ENCODE measurements around the gene CD55. TPM values are rescaled to one million over a fixed set of nuclear protein-coding genes. Genes with fewer than 3 reads are reported as not detected.
"Not testable (repeated sequence)": the region's sequence is repeated elsewhere in the genome, so short reads cannot be mapped to it uniquely, and the experiment has no call there.

Gene CD55
- total RNA-seq, 1 experiment from 2014 or later = 11.5 TPM

DNA sequence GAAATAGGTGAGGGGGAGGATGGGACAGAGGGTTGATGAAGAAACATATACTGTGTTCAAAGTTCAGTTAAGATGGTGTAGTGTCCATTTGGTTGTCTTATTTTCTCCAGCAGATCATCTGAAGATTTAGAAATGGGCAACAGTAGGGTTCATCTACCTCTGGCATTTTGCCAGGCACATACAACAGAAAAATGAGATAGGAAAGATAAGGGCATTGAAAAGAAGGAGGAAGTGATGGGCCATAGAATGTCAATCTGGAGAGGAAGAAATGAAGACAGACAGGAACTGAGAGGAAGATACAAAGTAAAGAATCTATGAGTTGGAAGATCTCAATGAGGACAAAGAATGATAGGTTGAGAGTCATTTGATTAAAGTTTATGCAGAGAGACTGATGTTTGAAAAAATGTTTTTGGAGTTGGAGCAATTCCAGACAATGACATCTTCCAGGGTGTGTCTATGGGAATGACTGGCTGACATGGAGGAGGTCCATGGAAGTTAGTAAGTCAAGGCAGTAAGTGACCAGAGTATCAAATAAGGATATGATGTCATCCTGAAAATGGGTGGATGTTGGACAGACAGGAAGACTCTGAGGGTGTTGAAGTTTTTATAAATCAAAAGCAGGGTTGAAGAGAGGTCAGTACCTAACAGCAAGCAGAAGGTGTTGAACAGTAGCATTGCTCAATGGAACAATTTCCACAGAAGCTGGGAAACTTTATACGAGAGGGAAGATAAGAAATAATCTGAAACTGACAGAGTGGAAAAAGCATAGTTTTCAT, 18.7 kb upstream of the CD55 start:
- in situ Hi-C loops (cut with HindIII; ENCODE audit: low sequenced_read_pairs) = no loop called here
- DNase-seq (ENCODE audit: low spot score) = no peak

DNA sequence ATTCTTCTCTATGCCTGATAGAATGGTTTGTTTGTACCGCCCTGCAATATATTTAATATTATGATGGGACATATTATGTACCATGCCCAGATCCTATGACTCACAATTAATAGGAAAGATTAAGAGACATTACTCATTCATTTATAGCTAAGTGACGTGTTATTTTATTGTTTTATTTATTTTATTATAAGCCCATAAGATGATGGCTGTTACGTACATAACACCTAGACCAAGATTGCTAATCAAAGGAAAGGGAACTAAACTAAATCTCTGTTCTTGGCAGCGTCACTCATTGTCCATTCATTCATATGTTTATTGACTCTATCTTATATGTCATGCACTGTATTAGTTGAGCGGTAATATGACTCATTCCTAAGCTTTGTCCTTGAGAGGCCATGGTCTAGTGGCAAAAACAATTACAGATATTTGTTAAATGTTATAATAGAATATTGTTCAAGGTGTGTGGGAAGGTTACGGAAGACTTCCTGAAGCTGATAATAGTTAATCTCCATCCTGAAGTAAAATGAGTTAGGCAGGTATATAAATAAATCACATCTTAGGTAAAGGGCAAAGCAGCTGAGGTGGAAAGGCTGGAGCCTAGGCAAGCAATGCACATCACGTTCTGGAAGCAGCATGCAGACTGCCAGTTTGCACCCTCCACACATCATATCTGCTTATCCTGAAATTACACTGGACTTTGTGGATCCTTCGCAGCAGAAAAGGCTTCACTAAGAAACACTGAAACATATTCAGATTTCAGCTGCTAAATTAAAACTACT, 16.6 kb upstream of the CD55 start:
- in situ Hi-C loops (cut with HindIII; ENCODE audit: low sequenced_read_pairs) = no loop called here
- no peak for DNase-seq (ENCODE audit: low spot score)

DNA sequence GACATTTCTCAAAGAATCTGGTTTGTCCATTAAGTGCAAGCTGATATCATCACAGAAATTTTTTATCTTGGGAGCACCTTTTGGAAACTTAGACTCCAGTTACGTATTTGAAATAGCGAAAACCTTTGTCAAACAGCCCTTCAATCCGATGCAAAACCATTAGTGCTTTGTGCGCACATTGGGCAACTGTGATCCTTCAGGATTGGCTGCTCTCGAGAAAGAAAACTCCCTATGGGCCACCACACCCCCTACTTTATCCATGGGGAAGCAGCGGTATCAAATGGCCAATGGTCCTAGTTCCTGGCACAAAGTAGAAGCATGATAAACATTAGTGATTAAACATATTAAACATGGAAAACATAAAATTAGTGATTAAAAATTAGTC, 16.0 kb upstream of the CD55 start:
- DNase-seq (ENCODE audit: low spot score) = no peak
- in situ Hi-C loops (cut with HindIII; ENCODE audit: low sequenced_read_pairs) = no loop called here

- in situ Hi-C loops (cut with HindIII; ENCODE audit: low sequenced_read_pairs) = no loop called here
- DNase-seq (ENCODE audit: low spot score) = no peak
These were observed 15.5 kb upstream of the CD55 start for GRCh38 chr1:207306023-207306422.

DNA sequence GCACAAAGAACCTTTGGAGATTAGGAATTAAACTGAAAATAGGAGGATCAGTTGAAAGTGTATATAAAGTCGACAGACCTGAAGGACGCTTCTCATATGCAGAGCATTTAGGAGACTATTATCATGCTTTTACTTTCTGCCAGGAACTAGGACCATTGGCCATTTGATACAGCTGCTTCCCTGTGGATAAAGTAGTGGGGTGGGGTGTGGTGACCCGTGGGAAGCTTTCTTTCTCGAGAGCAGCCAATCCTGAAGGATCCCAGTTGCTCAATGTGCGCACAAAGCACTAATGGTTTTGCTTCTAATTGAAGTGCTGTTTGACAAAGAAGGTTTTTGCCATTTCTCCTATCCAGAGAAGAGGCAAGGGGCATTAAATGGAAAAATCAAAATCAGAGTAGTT, 14.9 kb upstream of the CD55 start:
- in situ Hi-C loops (cut with HindIII; ENCODE audit: low sequenced_read_pairs) = no loop called here
- no peak for DNase-seq (ENCODE audit: low spot score)

DNA sequence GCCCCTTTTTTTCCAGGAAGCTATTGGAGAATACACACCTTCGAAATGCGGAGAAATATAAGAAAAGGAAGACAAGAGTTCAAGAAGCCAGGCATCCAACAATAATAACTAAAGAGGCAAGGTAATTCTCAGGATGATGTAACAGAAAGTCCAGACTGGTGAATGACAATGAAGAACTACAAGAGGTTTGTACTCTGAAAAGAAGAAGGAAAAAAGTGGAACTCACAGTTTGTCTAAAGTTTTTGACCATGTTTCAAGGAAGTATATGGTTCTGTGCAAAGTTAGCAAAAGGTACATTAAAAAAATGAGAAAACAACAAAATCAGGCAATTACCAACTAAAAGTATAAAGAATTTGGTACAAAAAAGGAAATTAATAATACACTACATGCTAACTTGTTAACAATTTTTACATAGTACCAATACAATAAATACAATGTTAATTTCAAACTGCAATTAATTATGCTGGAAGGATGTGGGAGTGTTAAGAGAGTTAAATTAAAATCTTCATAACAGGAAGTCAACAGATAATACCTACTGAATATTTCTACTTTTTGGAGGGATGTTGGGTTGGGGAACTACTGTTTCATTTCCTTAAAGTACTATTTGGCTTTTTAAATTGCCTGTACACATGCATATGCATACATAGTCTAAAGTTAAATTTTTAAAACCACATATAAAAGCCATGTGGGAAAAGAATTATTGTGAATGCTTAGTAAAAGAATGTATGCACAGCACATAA, 12.9 kb upstream of the CD55 start:
- in situ Hi-C loops (cut with HindIII; ENCODE audit: low sequenced_read_pairs) = no loop called here
- DNase-seq (ENCODE audit: low spot score) = no peak

- DNase-seq (ENCODE audit: low spot score) = peak; percentile 52
- in situ Hi-C loops (cut with HindIII; ENCODE audit: low sequenced_read_pairs) = no loop called here
These were observed 11.7 kb upstream of the CD55 start for GRCh38 chr1:207309745-207310273.

- in situ Hi-C loops (cut with HindIII; ENCODE audit: low sequenced_read_pairs) = no loop called here
- DNase-seq (ENCODE audit: low spot score) = peak; percentile 55
These were observed 9.4 kb upstream of the CD55 start for GRCh38 chr1:207311888-207312603.

DNA sequence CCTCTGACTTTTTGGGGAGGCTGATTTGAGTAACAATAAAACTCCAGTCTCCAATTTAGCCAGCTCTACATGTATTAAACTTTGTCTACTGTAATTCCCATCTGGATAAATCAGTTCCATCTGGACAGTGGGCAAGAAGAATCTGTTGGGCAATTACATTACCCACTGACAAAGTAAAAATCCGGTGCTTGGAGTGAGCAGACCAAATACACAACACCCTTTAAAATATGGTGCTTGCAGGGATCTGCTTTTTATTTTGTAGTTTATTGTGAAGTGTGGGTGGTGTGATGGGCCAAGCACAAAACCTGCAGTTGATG, 8.9 kb upstream of the CD55 start:
- no peak for DNase-seq (ENCODE audit: low spot score)
- in situ Hi-C loops (cut with HindIII; ENCODE audit: low sequenced_read_pairs) = no loop called here

DNA sequence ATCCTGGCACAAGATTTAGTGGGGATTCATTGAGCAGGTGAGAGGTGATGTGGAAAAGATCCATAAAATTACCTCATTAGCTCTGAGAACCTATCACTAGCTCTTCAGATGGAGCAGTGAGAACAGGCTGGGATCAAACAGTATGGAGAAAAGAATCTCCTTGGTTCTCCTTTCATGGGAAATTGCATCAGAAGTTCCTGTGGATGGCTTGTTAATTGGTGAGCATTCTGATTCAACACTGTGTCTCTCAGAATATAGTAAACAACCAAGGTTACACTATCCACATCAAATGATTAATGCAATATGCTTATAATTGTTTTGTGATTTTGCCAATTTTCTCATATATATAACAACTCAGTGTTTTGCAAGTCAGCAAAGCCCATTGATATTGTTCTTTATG, 8.3 kb upstream of the CD55 start:
- peak; percentile 12 for DNase-seq (ENCODE audit: low spot score)
- in situ Hi-C loops (cut with HindIII; ENCODE audit: low sequenced_read_pairs) = no loop called here

- in situ Hi-C loops (cut with HindIII; ENCODE audit: low sequenced_read_pairs) = no loop called here
- DNase-seq (ENCODE audit: low spot score) = no peak
These were observed 6.7 kb upstream of the CD55 start for GRCh38 chr1:207314816-207315215.

- in situ Hi-C loops (cut with HindIII; ENCODE audit: low sequenced_read_pairs) = no loop called here
- no peak for DNase-seq (ENCODE audit: low spot score)
These were observed 6.0 kb upstream of the CD55 start for GRCh38 chr1:207315435-207315834.

- in situ Hi-C loops (cut with HindIII; ENCODE audit: low sequenced_read_pairs) = no loop called here
- DNase-seq (ENCODE audit: low spot score) = no peak
These were observed 5.3 kb upstream of the CD55 start for GRCh38 chr1:207316141-207316540.

DNA sequence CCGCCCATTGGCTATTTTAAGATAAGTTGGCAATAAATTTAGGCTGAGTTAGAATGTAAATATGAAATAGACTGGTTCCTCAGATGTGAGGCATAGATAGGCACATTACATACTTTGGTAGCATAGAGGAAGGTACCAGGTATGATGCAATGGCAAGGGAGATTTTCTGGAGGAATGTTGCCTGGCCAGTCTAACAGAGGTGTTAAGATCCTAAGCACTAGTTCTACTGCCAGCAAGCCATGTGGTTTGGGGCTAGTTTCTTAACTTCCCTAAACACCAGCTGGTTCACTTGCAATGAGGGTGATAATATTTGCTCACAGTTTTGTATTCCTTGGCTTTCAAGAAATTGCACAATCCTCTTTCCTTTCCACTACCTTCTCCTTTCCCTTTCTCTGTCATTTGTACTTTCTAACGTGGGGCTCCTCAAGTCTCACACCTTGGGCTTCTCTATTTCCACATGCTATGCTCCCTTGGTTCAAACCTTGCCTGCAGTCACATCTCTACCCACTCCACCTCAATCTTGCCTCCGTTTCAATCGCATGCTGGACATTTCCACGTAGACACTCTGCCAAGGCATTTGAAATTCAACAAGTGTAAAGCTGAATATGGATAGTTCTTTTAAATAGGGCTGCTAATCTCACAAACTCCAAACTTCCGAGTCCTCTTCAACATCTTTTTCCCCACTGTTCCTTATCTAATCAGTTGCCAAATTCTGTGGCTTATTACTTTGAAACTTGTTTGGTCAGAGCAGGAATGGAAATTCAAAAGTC, 4.7 kb upstream of the CD55 start:
- no peak for DNase-seq (ENCODE audit: low spot score)
- in situ Hi-C loops (cut with HindIII; ENCODE audit: low sequenced_read_pairs) = no loop called here

DNA sequence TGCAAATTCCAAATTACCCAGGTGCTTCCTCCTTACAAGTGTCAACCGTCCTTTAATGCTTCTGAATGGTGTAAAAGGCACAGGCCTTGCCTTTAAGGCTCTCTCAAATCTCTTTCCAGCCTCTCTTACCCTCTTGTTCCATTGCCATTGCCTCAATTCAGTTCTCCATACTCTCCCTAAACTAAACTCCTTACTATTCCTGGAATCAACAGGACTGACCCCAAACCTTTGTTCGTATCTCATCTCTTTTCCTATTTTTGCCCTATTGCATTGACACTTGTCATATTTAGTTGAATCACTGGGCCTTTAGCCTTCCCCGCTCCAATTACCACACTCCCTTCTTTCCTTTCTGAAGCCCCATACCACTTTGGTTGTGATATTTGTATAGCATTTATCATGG, 3.9 kb upstream of the CD55 start:
- DNase-seq (ENCODE audit: low spot score) = no peak
- in situ Hi-C loops (cut with HindIII; ENCODE audit: low sequenced_read_pairs) = no loop called here

DNA sequence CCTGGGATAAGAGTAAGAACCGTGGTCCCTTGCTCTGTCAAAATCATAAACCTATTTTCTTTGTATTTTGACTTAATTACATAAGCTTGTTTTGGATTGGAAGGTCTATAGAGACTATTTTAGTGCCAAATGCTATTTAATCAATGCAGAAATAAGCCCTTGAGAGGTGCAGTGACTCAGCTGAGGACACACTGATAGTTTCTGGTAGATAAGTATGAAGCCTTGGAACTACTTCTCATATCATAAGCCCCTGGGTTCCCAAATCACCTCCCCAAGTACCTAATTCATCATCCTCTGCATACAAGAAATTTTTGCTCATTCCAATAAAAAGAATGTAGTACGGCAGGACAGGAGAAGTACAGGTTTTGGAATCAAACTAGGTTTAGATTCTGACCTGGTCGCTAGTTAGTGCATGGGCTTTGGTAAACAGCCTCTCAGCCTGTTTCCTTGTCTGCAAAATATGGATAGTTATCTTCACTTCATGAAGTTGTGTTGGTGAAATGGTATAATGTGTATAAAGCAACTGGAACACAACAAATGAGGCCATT, 3.3 kb upstream of the CD55 start:
- in situ Hi-C loops (cut with HindIII; ENCODE audit: low sequenced_read_pairs) = no loop called here
- no peak for DNase-seq (ENCODE audit: low spot score)

- DNase-seq (ENCODE audit: low spot score) = no peak
- in situ Hi-C loops (cut with HindIII; ENCODE audit: low sequenced_read_pairs) = no loop called here
These were observed 2.3 kb upstream of the CD55 start for GRCh38 chr1:207319199-207319598.

DNA sequence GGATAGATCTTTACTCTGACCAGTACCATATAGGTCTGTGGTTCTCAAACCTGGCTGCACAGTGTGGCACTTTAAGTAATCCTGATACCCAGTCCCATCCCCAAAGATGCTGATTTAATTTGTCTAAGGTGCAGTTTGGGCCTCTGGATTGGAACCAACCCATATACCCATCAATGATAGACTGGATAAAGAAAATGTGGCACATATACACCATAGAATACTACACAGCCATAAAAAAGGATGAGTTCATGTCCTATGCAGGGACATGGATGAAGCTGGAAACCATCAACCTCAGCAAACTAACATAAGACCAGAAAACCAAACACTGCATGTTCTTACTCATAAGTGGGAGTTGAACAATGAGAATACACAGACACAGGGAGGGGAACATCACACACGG, 1.4 kb upstream of the CD55 start:
- in situ Hi-C loops (cut with HindIII; ENCODE audit: low sequenced_read_pairs); DNase-seq (ENCODE audit: low spot score): not testable (repeated sequence)

Data from G401 (cell line).